Vagina (tissue), 2 donors: Measurements from ENCODE around the gene DTX1.

Source experiments
- CTCF ChIP-seq, 3 experiments: fragments of 450-650 bp in 2 of 3; fragments of 200-600 bp in 1 of 3; sonication (generic) in 1 of 3; IDR thresholded peaks; one replicate each; pipeline ENCODE4 v1.5.1; 2017 to 2019; ENCODE audit warnings: antibody characterized with exemption in 3 of 3, mild to moderate bottlenecking in 2 of 3, moderate library complexity in 2 of 3
- POLR2A ChIP-seq, 2 donors: fragments of 450-650 bp; IDR thresholded peaks; one replicate each; pipeline ENCODE4 v1.6.1; 2017; ENCODE audit warnings: antibody characterized with exemption in 2 of 2, mild to moderate bottlenecking in 2 of 2, moderate library complexity in 2 of 2

GRCh38 chr12:113105606-113106271, 49.2 kb downstream of the DTX1 start:
- TF ChIP-seq CTCF (IDR thresholded peaks at IDR 0.05): no peak
- no peak for TF ChIP-seq POLR2A (IDR thresholded peaks at IDR 0.05)
